LNCaP clone FGC (cell line): ENCODE results near the gene IGF1R.
A peak's percentile ranks its signal among the peaks of the same experiment; 100 is the strongest.

Experiments
- DNase-seq: peaks from one replicate; pipeline ENCODE4 v3.0.0-alpha.2; 2011; ENCODE audit warnings: low read depth
- H3K4me3 ChIP-seq: 2 replicates; pipeline ENCODE4 v1.5.1; 2011; ENCODE audit warnings: mild to moderate bottlenecking, low read depth, low read length, control low read depth
- CTCF ChIP-seq: IDR thresholded peaks from 2 replicates; pipeline ENCODE4 v1.5.1; 2012; ENCODE audit warnings: mild to moderate bottlenecking; ENCODE audit not compliant: control insufficient read depth, insufficient read depth; ENCODE audit errors: extremely low read depth

The IGF1R gene

DNA sequence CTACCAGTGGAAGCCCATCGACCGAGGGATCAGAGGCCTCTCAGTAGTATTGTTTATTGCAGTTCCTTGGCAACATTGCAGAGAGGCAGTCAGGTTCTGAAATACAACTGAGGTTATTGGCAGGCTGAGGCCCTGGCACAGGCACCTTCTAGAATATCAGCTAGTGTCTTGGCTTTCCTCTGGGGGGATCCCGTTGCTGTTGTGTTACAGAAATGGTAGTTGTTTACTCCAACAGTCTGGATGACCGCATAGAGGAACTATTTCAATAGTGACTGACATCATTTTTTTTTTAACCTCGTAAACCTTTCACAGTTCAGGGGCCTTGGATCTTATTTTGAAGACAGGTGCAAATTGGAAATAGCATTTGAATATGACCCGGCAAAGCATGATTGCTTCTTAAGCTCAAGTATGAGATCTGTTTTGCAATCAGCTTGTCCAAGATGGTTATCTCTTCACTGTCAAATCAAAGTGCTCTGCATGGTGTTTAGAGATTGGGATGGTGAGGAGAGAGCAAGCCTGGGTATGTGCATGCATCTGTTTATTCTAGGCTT, 295.3 kb downstream of the IGF1R start:
- peak; percentile 54 for DNase-seq
- H3K4me3 ChIP-seq: no peak overlapping the region
- no peak for TF ChIP-seq CTCF

GRCh38 chr15:98946301-98947255, 298.2 kb downstream of the IGF1R start:
- DNase-seq: no peak
- no peak overlapping the region for H3K4me3 ChIP-seq
- no peak for TF ChIP-seq CTCF

DNA sequence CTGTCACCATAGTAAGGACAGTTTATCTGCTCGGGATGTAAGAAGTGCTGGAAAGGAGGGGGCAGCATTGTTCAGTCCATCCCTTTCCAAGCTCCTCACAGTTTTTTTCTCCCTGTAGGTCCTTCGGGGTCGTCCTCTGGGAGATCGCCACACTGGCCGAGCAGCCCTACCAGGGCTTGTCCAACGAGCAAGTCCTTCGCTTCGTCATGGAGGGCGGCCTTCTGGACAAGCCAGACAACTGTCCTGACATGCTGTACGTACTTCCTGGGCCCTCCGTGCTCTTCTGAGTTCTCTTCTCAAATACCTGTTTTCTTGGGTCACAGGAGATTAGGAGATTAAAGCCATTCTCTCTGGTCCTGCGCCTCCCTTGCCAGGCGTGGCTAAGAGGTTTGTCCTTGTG, 300.1 kb downstream of the IGF1R start:
- no peak for TF ChIP-seq CTCF
- no peak overlapping the region for H3K4me3 ChIP-seq
- DNase-seq: no peak

GRCh38 chr15:98948941-98949340, 300.6 kb downstream of the IGF1R start:
- no peak overlapping the region for H3K4me3 ChIP-seq
- no peak for TF ChIP-seq CTCF
- DNase-seq: no peak

DNA sequence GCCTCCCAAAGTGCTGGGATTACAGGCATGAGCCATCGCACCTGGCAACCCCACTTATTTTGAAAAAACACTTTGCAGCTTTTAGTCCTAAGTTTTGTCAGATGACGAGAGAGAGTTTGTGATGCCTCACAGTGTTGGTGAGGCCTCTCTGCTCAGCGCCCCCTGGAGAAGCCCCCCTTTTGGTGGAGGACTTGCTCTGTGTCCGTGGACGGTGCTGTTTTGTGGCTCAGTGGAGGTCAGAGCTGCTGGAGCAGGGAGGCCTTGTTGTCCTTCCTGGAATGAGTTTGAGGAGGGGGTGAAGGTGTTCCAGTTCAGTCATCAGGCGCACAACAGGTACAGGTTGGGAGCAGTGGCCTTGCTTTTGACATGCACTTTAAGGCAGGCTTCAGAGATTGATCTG, 301.3 kb downstream of the IGF1R start:
- TF ChIP-seq CTCF: no peak
- H3K4me3 ChIP-seq: no peak overlapping the region
- DNase-seq: no peak

GRCh38 chr15:98950248-98950647, 301.9 kb downstream of the IGF1R start:
- no peak overlapping the region for H3K4me3 ChIP-seq
- no peak for TF ChIP-seq CTCF
- DNase-seq: no peak
